SIG-M5 treated with dmso at 0.1 percent for 504 hours (cell line): ENCODE results near the gene SDHD.
A peak's percentile ranks its signal among the peaks of the same experiment; 100 is the strongest.

Experiments
- DNase-seq: peaks from one replicate; lab custom pipeline; 2025; ENCODE audit not compliant: unreplicated experiment; lab: John Stamatoyannopoulos, UW

SDHD gene

DNA sequence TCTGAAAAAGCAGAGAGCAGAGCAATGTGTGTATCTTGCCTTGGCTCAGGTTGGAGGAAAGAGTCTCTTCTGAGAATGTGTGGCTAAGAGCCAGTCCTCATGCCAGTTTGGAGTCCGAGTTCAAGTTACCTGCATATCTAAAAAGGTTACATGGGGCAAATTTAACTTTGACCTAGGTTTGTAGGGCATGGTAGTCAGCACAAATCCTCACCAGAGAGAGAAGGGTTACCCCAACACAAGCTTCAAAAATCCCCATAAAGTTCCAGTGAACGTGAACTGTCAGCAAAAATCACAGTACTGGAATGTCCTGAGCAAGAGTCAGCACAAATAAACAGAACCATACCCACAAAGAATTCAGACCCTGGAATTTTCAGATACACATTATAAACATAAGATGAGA, 13.8 kb downstream of the SDHD start:
- DNase-seq: no peak

GRCh38 chr11:112103446-112103845, 16.8 kb downstream of the SDHD start:
- DNase-seq: peak; percentile 67

GRCh38 chr11:112106070-112106469, 19.4 kb downstream of the SDHD start:
- DNase-seq: no peak

GRCh38 chr11:112113539-112114457, 27.1 kb downstream of the SDHD start:
- DNase-seq: peak; percentile 71

DNA sequence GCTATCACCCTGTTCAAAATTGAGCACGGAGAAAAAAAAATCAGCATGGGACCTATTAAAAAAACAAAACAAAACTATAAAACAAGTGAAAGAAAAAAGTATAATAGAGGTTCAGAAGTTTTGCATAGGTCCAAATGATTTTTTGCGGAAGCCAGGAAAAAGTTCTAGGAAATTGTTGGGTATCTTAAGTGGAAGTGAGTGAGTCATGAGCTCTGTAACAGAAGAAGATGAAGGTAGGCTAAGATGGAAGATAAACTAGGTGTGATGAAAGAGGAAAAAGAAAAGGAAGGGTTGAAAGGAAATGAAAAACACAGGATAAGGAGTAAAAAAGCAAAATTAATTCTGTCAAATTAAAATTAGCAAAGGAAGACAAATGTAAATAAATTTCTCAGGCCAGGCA, 27.8 kb downstream of the SDHD start:
- DNase-seq: no peak

GRCh38 chr11:112115386-112115785, 28.7 kb downstream of the SDHD start:
- DNase-seq: no peak

- no peak for DNase-seq
Measured at GRCh38 chr11:112118176-112118575, 31.5 kb downstream of the SDHD start.

DNA sequence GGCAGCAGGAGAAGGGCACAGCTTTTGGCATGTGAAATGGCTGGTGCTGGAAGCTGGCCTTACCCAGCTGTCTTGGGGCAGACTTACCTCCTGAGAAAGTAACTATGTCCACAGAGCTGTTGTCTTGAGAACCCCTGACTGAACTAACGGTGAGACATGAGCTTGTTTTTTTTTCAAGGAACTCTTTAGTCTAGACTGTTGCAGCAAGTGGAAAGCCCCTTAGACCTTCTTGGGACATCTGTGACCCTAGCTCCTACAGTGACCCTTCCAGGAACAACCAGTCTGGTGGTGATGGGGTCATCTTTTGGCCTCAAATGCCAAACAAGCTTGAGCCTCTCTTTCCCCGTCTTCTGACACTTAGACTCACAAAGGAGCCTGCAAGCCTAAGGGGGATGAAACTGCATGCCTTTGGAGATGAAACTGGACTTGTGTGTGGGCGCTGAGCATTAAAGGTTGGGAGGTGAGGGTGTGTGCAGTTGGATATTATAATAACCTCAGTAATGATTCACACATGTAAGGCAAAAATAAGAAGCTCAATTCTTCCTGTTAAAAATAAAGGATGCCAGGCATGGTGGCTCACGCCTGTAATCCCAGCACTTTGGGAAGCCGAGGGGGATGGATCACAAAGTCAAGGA, 35.4 kb downstream of the SDHD start:
- DNase-seq: no peak

DNA sequence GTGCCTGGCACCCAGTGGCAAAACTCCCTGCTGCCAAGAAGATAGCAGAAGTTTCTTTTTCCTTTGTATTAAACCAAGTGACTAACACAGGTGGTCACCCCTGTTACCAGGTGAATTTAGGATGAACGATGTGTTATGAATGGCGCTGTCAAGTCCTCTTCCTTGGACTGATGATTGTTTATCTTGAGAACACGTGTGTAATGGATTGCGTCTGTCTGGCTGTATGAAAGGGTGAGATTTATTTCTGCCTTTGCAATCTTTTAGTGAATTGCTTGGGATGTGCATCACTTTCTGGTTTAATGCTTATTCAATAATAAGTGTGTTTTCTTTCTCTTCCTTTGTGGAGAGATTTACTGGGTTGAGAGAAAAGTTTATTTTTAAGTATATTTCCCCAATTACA, 36.5 kb downstream of the SDHD start:
- DNase-seq: no peak

GRCh38 chr11:112127056-112127455, 40.4 kb downstream of the SDHD start:
- no peak for DNase-seq

DNA sequence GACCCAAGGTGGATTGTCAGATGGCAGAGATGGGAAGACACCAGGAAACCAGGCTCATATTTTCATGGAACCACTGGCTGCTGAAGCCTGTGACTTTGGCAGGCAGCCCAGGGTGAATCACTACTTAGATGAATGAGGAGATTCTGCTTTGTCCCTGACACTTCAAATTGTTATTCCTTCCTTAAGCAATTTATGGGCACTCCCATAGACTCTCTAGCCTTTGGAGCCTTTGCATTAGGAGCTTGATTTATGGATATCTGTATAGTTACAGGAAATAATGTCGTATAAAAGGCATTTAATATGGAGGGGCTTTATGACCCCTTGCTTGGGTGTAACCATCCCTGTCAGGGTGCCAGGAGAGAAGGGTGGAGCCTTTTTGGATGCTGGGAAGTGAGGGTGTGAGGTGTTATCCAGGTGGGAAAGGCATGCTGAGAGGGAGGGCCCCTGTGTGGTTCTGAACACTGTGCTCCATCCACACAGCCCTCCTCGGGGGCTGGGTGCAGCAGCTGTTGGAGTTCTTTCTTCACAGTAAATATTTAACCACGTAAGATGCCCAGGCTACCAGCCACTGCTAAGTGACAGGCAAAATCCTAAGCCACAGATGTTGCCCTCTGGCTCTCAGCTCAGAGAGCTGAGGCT, 41.9 kb downstream of the SDHD start:
- no peak for DNase-seq

- peak; percentile 63 for DNase-seq
Measured at GRCh38 chr11:112129656-112130055, 43.0 kb downstream of the SDHD start.

GRCh38 chr11:112132737-112133136, 46.1 kb downstream of the SDHD start:
- no peak for DNase-seq

DNA sequence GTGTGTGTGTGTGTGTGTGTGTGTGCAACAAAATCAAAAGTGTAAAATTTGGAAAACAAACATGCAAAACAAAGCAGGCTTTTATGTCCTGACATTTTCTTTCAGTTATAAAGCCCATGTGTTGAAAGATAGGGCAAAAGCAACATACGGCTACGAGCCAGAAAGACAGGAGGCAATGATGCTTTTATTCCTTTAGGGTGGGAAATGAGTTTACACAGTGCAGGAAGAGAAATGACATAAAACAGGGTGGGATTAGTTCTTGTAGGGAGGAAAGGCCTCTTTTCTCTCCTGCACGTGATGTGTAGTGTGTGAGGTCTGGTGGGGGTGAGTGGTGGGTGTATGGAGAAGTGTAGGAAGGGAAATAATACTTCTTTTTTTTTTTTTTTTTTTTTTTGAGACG, 47.8 kb downstream of the SDHD start:
- DNase-seq: no peak

DNA sequence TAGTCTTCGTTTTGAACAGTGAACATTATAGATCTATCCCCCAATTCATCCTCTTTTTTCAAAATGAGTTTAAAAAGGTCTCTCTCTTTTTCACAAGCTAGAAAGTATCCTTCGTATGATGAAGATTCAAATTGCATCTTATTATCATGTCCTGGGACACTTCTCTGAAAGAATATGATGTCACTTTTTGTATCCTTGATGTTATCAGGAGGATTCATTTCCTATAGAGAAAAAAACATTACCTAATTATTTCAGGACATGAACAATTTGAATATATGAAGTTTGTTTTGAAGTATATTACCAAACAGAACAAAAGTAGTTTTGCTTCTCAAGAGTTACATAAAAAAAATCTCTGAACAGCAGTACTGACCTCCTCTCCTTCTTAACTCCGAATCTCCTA, 56.9 kb downstream of the SDHD start:
- DNase-seq: no peak
